Measurements from ENCODE around the gene GPR151. TPM values are rescaled to one million over a fixed set of nuclear protein-coding genes. Genes with fewer than 3 reads are reported as not detected.

The GPR151 gene
- total RNA-seq, 1 donor from 2014 or later, result not detected

Other genes with a start within 250 kb of the GPR151 start
- gene POU4F3, start 177.4 kb downstream of the GPR151 start, total RNA-seq, result under 0.01 TPM in 1 of 2 replicates, not detected in the other
- 17.2 and 18.2 TPM in 2 replicates for gene TCERG1, start 68.9 kb downstream of the GPR151 start, total RNA-seq

Measured in dermis microvascular lymphatic vessel endothelial cell (primary cell).